Measurements from ENCODE around the gene IKZF5. TPM values are rescaled to one million over a fixed set of nuclear protein-coding genes. Genes with fewer than 3 reads are reported as not detected.
A peak's percentile ranks its signal among the peaks of the same experiment; 100 is the strongest.

The IKZF5 gene
- total RNA-seq, 2 donors from 2014 or later, result 7.5 to 16.7 TPM

DNA sequence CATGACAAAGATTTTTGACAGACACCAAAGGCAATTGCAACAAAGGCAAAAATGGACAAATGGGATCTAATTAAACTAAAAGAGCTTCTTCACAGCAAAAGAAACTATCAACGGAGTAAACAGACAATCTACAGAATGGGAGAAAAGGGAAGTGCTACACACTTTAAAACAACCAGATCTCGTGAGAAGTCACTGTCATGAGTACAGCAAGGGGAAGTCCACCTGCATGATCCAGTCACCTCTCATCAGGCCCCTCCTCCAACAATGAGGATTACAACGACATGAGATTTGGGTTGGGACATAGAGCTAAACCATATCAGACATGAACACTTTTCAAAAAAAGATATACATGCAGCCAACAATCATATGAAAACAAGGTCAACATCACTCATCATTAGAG lies 39.9 kb downstream of the IKZF5 start:
- no peaks in the 10 kb centered on the region for H3K9me3 ChIP-seq
- H3K36me3 ChIP-seq, result no peaks in the 10 kb centered on the region
- no peak for TF ChIP-seq CTCF (IDR thresholded peaks at IDR 0.05)
- H3K4me1 ChIP-seq, result no peaks in the 10 kb centered on the region
- H3K9ac ChIP-seq (ENCODE audit: low read depth in 2 of 2, low read length in 2 of 2), result no peak overlapping the region
- no peaks in the 10 kb centered on the region for H3K27me3 ChIP-seq
- intact Hi-C loops (cut with DNase I), result no loop called here
- no peak overlapping the region for H3K4me3 ChIP-seq
- DNase-seq, result no peak
- H3K27ac ChIP-seq, result no peak overlapping the region

DNA sequence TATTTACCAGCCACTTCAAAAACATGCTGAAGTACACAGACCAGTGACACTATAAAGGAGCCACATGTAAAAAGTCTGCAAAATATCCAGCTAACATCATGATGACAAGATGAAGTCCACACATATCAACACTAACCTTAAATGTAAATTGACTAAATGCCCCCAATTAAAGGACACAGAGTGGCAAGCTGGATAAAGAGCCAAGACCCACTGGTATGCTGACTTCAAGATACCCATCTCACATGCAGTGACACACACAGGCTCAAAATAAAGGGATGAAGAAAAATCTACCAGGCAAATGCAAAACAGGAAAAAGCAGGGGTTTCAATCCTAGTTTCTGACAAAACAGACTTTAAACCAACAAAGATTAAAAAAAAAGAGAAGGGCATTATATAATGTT lies 41.7 kb downstream of the IKZF5 start:
- Histone ChIP-seq H3K4me3 (no peak overlapping the region), H3K27me3 (no peaks in the 10 kb centered on the region), H3K9ac (ENCODE audit: low read depth in 2 of 2, low read length in 2 of 2) (no peak overlapping the region), H3K4me1 (no peaks in the 10 kb centered on the region), H3K9me3 (no peaks in the 10 kb centered on the region), H3K27ac (no peak overlapping the region), H3K36me3 (no peaks in the 10 kb centered on the region)
- TF ChIP-seq CTCF (IDR thresholded peaks at IDR 0.05), result no peak
- intact Hi-C loops (cut with DNase I), result no loop called here
- DNase-seq, result no peak

DNA sequence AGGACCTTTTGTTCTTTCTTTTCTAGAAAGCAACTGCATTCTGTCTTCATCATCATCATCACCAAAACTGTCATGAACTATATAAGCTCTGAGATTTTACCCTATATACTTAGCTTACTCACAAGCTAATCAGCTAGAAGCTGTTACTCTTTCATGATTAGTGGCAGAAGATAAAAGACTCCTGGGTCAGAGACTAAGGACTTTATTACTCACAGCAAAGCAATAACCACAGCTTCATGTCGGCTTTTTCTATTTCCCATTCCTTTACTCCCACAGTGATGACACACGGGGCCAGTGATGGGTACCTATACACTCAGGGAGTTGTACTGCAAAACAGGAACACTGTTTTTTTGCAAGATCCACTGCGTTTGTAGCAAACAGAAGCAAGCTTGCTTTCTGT lies 46.2 kb downstream of the IKZF5 start:
- H3K4me3 ChIP-seq, result no peak overlapping the region
- DNase-seq, result no peak
- no peak overlapping the region for H3K9ac ChIP-seq (ENCODE audit: low read depth in 2 of 2, low read length in 2 of 2)
- H3K27me3 ChIP-seq, result no peaks in the 10 kb centered on the region
- H3K27ac ChIP-seq, result no peak overlapping the region
- no peaks in the 10 kb centered on the region for H3K4me1 ChIP-seq
- no peak for TF ChIP-seq CTCF (IDR thresholded peaks at IDR 0.05)
- intact Hi-C loops (cut with DNase I), result no loop called here
- H3K9me3 ChIP-seq, result no peaks in the 10 kb centered on the region
- H3K36me3 ChIP-seq, result no peaks in the 10 kb centered on the region

GRCh38 chr10:122957474-122957873 lies 51.1 kb downstream of the IKZF5 start:
- no peak for DNase-seq
- H3K9me3 ChIP-seq, result no peaks in the 10 kb centered on the region
- no peaks in the 10 kb centered on the region for H3K36me3 ChIP-seq
- H3K9ac ChIP-seq (ENCODE audit: low read depth in 2 of 2, low read length in 2 of 2), result no peak overlapping the region
- no peak overlapping the region for H3K27ac ChIP-seq
- H3K4me3 ChIP-seq, result no peak overlapping the region
- TF ChIP-seq CTCF (IDR thresholded peaks at IDR 0.05), result no peak
- no peaks in the 10 kb centered on the region for H3K27me3 ChIP-seq
- intact Hi-C loops (cut with DNase I), result no loop called here
- H3K4me1 ChIP-seq, result peaks cover 6% of the 10 kb centered on the region

DNA sequence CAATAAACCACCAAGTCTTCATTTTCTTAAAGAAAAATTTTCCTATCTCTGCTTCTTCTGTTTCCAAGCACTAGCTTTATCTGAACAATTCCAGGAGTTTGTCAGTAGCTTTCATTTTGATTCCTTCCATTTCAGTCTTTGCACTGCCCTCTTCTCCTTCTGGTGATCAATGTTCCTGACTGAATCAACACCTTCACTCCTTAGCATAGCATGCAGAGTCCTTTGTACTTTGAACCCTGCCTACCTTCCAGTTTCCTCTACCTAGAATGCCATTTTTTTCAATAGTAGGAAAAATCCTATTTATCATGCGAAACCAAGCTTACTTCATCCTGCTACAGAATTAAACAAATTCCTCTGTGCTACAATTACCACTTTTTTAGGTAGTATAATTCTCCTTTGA lies 52.7 kb downstream of the IKZF5 start:
- intact Hi-C loops (cut with DNase I), result no loop called here
- Histone ChIP-seq H3K4me1 (peaks cover 6% of the 10 kb centered on the region), H3K27me3 (no peaks in the 10 kb centered on the region), H3K4me3 (no peak overlapping the region), H3K36me3 (no peaks in the 10 kb centered on the region), H3K9me3 (no peaks in the 10 kb centered on the region), H3K9ac (ENCODE audit: low read depth in 2 of 2, low read length in 2 of 2) (no peak overlapping the region), H3K27ac (no peak overlapping the region)
- no peak for TF ChIP-seq CTCF (IDR thresholded peaks at IDR 0.05)
- no peak for DNase-seq

DNA sequence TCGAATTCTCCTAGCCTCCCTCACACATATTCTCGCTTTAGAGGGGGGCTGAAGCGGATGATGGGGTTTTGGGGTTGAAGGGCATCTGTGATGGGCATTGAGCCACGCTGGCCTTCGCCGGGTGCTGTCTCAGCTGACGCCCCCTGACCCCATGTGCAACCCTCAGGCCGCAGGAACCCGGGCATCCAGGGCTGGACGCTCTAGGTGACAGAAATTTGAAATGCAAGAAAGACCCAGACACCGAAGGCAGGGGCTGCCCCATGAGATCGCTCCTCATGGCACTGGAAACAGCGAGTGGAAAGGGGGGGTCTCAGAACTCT lies 53.9 kb downstream of the IKZF5 start:
- Histone ChIP-seq H3K4me3 (no peak overlapping the region), H3K9me3 (no peaks in the 10 kb centered on the region), H3K27ac (no peak overlapping the region), H3K36me3 (no peaks in the 10 kb centered on the region), H3K27me3 (no peaks in the 10 kb centered on the region), H3K9ac (ENCODE audit: low read depth in 2 of 2, low read length in 2 of 2) (no peak overlapping the region), H3K4me1 (peaks cover 6% of the 10 kb centered on the region)
- intact Hi-C loops (cut with DNase I), result no loop called here
- no peak for TF ChIP-seq CTCF (IDR thresholded peaks at IDR 0.05)
- DNase-seq, result peak; percentile 20

Data from colonic mucosa (tissue), 4 donors.